Astrocyte (in vitro differentiated cells and primary cell): ENCODE data around the gene NT5E. TPM values are rescaled to one million over a fixed set of nuclear protein-coding genes. Genes with fewer than 3 reads are reported as not detected.

ENCODE experiments used
- DNase-seq: peaks from one replicate; pipeline ENCODE4 v3.0.0-alpha.2; 2010; ENCODE audit warnings: low read depth
- FAIRE-seq: peaks from 2 replicates; lab custom pipeline; 2011; peaks lifted over from hg19 to GRCh38; lab: Jason Lieb, UNC
- H2AFZ ChIP-seq: 2 replicates; pipeline ENCODE4 v1.6.0; 2012; ENCODE audit warnings: low read depth, low read length, inconsistent platforms
- H3K27ac ChIP-seq: 2 replicates; pipeline ENCODE4 v1.5.1; 2011; ENCODE audit warnings: low read depth, low read length, inconsistent platforms
- H3K27me3 ChIP-seq: 2 replicates; pipeline ENCODE4 v1.6.0; 2011; ENCODE audit warnings: low read length, inconsistent platforms; ENCODE audit not compliant: insufficient read depth
- H3K36me3 ChIP-seq: 2 replicates; pipeline ENCODE4 v1.5.1; 2011; ENCODE audit warnings: low read length, inconsistent platforms; ENCODE audit not compliant: insufficient read depth
- H3K4me1 ChIP-seq: 2 replicates; pipeline ENCODE4 v1.5.1; 2011; ENCODE audit warnings: low read length, inconsistent platforms; ENCODE audit not compliant: insufficient read depth
- H3K4me2 ChIP-seq: 2 replicates; pipeline ENCODE4 v1.6.0; 2012; ENCODE audit warnings: low read length, inconsistent platforms
- H3K4me3 ChIP-seq: 2 replicates; pipeline ENCODE4 v1.5.1; 2011; ENCODE audit warnings: low read depth, mild to moderate bottlenecking, low read length, inconsistent platforms; ENCODE audit not compliant: insufficient read depth
- H3K79me2 ChIP-seq: 2 replicates; pipeline ENCODE4 v1.6.0; 2012; ENCODE audit warnings: mild to moderate bottlenecking, low read length, inconsistent platforms; ENCODE audit not compliant: insufficient read depth
- H3K9ac ChIP-seq: 2 replicates; pipeline ENCODE4 v1.6.0; 2012; ENCODE audit warnings: mild to moderate bottlenecking, low read length, inconsistent platforms
- H3K9me3 ChIP-seq: 2 replicates; pipeline ENCODE4 v1.5.1; 2012; ENCODE audit warnings: low read depth, mild to moderate bottlenecking, low read length, inconsistent platforms; ENCODE audit not compliant: insufficient read depth
- H4K20me1 ChIP-seq: 2 replicates; pipeline ENCODE4 v1.6.0; 2012; ENCODE audit warnings: low read length, inconsistent platforms; ENCODE audit not compliant: insufficient read depth
- H3K27ac Mint-ChIP-seq: one replicate; pipeline ENCODE4 v1.8.0; 2021; ENCODE audit warnings: mild to moderate bottlenecking, mixed read lengths; ENCODE audit not compliant: unreplicated experiment
- H3K27me3 Mint-ChIP-seq: one replicate; pipeline ENCODE4 v1.8.0; 2021; ENCODE audit warnings: low read depth, mixed read lengths; ENCODE audit not compliant: unreplicated experiment
- H3K36me3 Mint-ChIP-seq: one replicate; pipeline ENCODE4 v1.8.0; 2021; ENCODE audit warnings: low read depth, mixed read lengths; ENCODE audit not compliant: unreplicated experiment
- H3K4me1 Mint-ChIP-seq: one replicate; pipeline ENCODE4 v1.8.0; 2021; ENCODE audit warnings: low read depth, mixed read lengths; ENCODE audit not compliant: unreplicated experiment
- H3K4me3 Mint-ChIP-seq: one replicate; pipeline ENCODE4 v1.8.0; 2021; ENCODE audit warnings: mild to moderate bottlenecking, moderate library complexity, mixed read lengths; ENCODE audit not compliant: unreplicated experiment
- H3K9me3 Mint-ChIP-seq: one replicate; pipeline ENCODE4 v1.8.0; 2021; ENCODE audit warnings: mild to moderate bottlenecking, mixed read lengths; ENCODE audit not compliant: unreplicated experiment
- CTCF ChIP-seq: IDR thresholded peaks from 2 replicates; pipeline ENCODE4 v1.5.1; 2011; ENCODE audit warnings: low read depth, mild to moderate bottlenecking, inconsistent platforms, low read length, moderate library complexity; ENCODE audit not compliant: insufficient read depth
- EZH2 ChIP-seq: IDR thresholded peaks from 2 replicates; pipeline ENCODE4 v1.6.1; 2012; ENCODE audit warnings: mild to moderate bottlenecking, low read length, inconsistent platforms; ENCODE audit not compliant: insufficient read depth
- total RNA-seq: library from RNA; stranded (reverse); gene quantifications from 2 replicates; pipeline ENCODE4 v1.2.1, GENCODE V29; 2021

NT5E gene
- total RNA-seq, 1 donor from 2014 or later = 77.4 TPM

- H3K9me3 Mint-ChIP-seq = no peaks in the 10 kb centered on the region
- Histone ChIP-seq H3K9me3 (no peaks in the 10 kb centered on the region), H4K20me1 (no peaks in the 10 kb centered on the region), H3K4me3 (no peak overlapping the region), H3K36me3 (peaks cover 14% of the 10 kb centered on the region), H3K27ac (no peak overlapping the region), H3K9ac (no peak overlapping the region), H3K27me3 (no peaks in the 10 kb centered on the region), H3K79me2 (peaks cover 5% of the 10 kb centered on the region), H3K4me1 (peaks cover 34% of the 10 kb centered on the region), H2AFZ (no peak overlapping the region), H3K4me2 (peak overlapping the region; percentile 10)
- peak overlapping the region; percentile 6 for H3K4me3 Mint-ChIP-seq
- H3K4me1 Mint-ChIP-seq = peaks cover 40% of the 10 kb centered on the region
- DNase-seq = peak; percentile 47
- no peaks in the 10 kb centered on the region for H3K36me3 Mint-ChIP-seq
- peak overlapping the region; percentile 82 for H3K27ac Mint-ChIP-seq
- TF ChIP-seq EZH2 (no peak), CTCF (no peak)
- no peak for FAIRE-seq
- no peaks in the 10 kb centered on the region for H3K27me3 Mint-ChIP-seq
Measured at GRCh38 chr6:85470023-85470410, 20.1 kb downstream of the NT5E start.

GRCh38 chr6:85472744-85473143 lies 22.9 kb downstream of the NT5E start:
- Histone ChIP-seq H3K4me1 (peaks cover 23% of the 10 kb centered on the region), H3K36me3 (peaks cover 12% of the 10 kb centered on the region), H4K20me1 (no peaks in the 10 kb centered on the region), H2AFZ (no peak overlapping the region), H3K79me2 (no peaks in the 10 kb centered on the region), H3K9ac (peak overlapping the region; percentile 8), H3K4me2 (no peak overlapping the region), H3K27ac (peak overlapping the region; percentile 68), H3K27me3 (no peaks in the 10 kb centered on the region), H3K9me3 (no peaks in the 10 kb centered on the region), H3K4me3 (no peak overlapping the region)
- Mint-ChIP-seq H3K27ac (no peak overlapping the region), H3K9me3 (no peaks in the 10 kb centered on the region), H3K4me3 (no peak overlapping the region), H3K4me1 (peaks cover 25% of the 10 kb centered on the region), H3K36me3 (peaks cover 19% of the 10 kb centered on the region), H3K27me3 (no peaks in the 10 kb centered on the region)
- FAIRE-seq (no peak), DNase-seq (no peak)
- TF ChIP-seq EZH2 (no peak), CTCF (no peak)

GRCh38 chr6:85473748-85474147 lies 23.9 kb downstream of the NT5E start:
- Mint-ChIP-seq H3K27me3 (no peaks in the 10 kb centered on the region), H3K4me3 (no peak overlapping the region), H3K4me1 (peaks cover 19% of the 10 kb centered on the region), H3K36me3 (peaks cover 22% of the 10 kb centered on the region), H3K27ac (no peak overlapping the region), H3K9me3 (no peaks in the 10 kb centered on the region)
- FAIRE-seq = no peak
- no peaks in the 10 kb centered on the region for H3K9me3 ChIP-seq
- peaks cover 23% of the 10 kb centered on the region for H3K4me1 ChIP-seq
- no peak for TF ChIP-seq CTCF
- no peak for TF ChIP-seq EZH2
- H3K27me3 ChIP-seq = no peaks in the 10 kb centered on the region
- no peak overlapping the region for H3K4me3 ChIP-seq
- peaks cover 12% of the 10 kb centered on the region for H3K36me3 ChIP-seq
- H3K79me2 ChIP-seq = no peaks in the 10 kb centered on the region
- no peak overlapping the region for H3K27ac ChIP-seq
- no peak overlapping the region for H3K4me2 ChIP-seq
- H3K9ac ChIP-seq = no peak overlapping the region
- no peak for DNase-seq
- H4K20me1 ChIP-seq = no peaks in the 10 kb centered on the region
- H2AFZ ChIP-seq = no peak overlapping the region
